ENCODE results near the gene CKAP5.
"Not testable (repeated sequence)": the region's sequence is repeated elsewhere in the genome, so short reads cannot be mapped to it uniquely, and the experiment has no call there.

CKAP5 gene

DNA sequence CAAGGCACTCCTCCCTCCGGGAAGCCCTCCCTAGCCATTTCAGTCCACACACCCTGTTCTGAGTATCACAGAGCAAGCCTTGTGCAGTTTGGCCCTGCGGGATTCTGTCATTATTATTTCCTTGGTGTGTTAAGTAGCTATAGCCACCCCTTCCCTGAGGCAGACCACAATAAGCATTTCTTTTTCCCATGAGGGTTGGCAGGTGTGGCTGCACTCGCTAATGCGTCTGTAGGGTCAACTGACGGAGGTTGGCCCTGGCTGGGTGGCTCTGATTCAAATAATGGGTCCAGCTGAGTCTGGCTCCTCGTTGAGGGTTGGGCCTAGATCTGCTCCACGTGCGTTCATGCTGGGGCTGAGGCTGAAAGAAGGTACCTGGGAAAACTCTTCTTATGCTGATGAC is 122.0 kb downstream of the CKAP5 start:
- no peak for DNase-seq

DNA sequence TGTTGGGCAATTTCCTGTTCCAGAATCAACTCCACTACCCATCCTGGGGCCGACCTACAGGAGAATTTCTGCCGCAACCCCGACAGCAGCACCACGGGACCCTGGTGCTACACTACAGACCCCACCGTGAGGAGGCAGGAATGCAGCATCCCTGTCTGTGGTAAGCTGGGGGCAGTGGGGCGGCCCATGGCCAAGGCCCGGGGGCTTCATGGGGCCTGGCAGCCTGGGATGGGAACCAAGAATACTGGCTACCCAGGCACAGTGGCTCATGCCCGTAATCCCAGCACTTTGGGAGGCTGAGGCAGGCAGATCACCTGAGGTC is 122.8 kb downstream of the CKAP5 start:
- DNase-seq = no peak

DNA sequence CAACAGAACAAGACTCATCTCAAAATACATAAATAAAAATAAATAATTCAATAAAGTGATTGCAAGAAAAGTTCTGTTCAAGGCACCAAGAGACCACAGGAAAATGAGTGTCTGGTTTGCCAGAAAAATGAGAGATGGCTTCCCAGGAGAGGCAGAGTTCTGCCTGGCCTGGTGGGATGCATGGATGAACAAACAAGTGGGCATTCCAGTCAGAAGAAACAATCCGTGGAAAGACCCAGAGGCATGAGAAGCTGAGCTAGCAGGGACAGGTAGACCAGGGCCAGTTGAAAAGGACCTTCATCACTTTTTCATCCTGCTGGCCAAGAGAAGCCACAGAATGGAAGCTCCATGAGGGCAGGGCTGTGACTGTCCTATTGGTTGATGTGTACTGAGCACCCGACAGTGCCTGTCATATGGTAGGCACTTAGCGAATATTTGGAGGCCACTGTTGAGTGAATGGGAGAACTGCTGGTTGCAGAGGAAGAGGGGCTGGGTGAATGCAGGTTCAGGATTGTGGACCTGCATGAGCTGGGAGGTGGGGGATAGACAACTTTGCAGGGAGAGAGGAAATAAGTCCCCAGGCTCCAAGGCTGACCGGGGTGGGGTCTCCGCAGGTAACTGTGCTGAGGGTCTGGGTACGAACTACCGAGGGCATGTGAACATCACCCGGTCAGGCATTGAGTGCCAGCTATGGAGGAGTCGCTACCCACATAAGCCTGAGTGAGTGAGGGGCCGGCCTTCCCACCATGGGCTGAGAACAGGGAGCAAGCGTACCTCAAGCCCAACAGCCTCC is 123.3 kb downstream of the CKAP5 start:
- no peak for DNase-seq

GRCh38 chr11:46721286-46721685 is 124.8 kb downstream of the CKAP5 start:
- no peak for DNase-seq

GRCh38 chr11:46719543-46720218 is 126.4 kb downstream of the CKAP5 start:
- DNase-seq = no peak

DNA sequence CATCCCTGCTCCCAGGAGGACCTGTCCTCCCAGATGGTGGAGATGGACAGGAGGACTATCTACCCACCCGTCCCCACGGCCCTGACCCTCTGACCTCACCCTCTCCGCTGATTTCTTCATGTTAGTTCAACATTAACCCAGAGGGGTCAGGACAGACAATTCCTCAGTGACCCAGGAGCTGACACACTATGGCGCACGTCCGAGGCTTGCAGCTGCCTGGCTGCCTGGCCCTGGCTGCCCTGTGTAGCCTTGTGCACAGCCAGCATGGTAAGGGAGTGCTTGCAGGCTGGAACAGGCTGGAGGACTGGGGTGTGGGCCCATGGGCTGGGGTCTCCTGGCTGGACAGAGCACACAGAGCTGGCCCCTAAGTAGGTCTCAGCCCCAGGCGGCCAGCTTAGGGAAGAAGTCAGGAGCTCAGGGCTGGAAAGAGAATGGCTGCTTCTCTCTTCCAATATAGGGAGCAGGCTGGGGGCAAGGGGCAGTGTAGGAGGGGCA is 127.0 kb downstream of the CKAP5 start, which contains the start of gene F2:
Gene F2 (plus strand): TSS at position 166 of the 495 bp plus-strand sequence. CDS start 23 bp downstream, at position 189.
- no peak for DNase-seq

- no peak for DNase-seq
Observed at GRCh38 chr11:46718155-46719019, 127.7 kb downstream of the CKAP5 start.

DNA sequence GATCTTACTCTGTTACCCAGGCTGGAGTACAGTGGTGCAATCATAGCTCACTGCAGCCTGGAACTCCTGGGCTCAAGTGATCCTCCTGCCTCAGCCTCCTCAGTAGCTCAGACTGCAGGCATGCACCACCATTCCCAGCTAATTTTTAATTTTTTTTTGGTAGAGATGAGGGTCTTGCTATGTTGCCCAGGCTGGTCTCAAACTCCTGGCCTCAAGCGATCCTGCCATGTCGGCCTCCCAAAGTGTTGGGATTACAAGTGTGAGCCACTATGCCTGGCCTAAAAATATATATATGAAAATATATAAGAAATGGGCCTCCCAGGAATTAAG is 128.3 kb downstream of the CKAP5 start:
- DNase-seq = not testable (repeated sequence)

- DNase-seq = no peak
Observed at GRCh38 chr11:46712874-46713576, 133.1 kb downstream of the CKAP5 start.

- DNase-seq = no peak
Observed at GRCh38 chr11:46711303-46711702, 134.8 kb downstream of the CKAP5 start.

DNA sequence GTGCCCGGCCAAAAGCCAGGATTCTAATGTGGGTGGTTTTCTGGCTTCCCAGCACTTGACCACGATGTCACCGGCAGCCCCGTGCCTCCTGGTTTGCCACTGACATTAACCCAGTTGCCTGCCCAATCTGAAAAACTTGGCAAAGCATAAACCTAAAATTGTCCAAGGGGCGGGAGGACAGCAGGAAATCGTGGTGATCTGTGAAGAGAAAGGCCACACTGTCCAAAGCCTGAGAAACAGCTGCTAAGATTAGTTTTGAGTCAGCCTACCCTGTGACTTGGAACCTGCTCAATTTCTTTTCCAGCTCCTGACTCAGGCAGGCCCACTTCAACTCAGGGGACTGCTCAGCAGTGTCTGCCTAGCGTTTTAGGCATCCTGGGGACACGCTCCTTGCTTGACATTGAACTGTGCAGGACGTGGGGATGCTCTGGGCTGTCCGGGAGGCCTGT is 135.2 kb downstream of the CKAP5 start:
- DNase-seq = peak; percentile 12

DNA sequence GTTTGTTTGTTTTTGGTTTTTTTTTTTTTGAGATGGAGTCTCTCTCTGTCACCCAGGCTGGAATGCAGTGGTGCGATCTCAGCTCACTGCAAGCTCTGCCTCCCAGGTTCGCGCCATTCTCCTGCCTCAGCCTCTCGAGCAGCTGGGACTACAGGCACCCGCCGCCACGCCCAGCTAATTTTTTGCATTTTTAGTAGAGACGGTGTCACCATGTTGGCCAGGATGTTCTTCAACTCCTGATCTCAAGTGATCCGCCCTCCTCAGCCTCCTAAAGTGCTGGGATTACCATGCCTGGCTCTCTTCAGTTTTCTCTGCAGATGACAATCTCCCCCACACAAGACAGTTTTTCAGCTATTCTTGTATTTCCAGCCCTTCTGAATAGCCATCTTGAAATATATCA is 136.7 kb downstream of the CKAP5 start:
- DNase-seq = not testable (repeated sequence)

- DNase-seq = no peak
Observed at GRCh38 chr11:46706886-46707285, 139.2 kb downstream of the CKAP5 start.

DNA sequence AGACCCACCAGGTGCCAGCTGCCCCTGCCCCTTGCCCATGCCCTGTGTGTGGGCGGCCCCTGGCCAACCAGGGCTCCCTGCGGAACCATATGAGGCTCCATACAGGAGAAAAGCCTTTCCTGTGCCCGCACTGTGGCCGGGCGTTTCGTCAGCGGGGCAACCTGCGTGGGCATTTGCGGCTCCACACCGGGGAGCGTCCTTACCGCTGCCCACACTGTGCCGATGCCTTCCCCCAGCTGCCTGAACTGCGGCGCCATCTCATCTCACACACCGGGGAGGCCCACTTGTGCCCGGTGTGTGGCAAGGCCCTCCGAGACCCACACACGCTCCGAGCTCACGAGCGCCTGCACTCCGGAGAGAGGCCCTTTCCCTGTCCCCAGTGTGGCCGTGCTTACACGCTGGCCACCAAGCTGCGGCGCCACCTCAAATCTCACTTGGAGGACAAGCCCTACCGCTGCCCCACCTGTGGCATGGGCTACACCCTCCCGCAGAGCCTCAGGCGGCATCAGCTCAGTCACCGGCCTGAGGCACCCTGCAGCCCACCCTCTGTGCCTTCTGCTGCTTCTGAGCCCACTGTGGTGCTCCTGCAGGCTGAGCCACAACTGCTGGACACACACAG is 140.9 kb downstream of the CKAP5 start:
- DNase-seq = no peak

GRCh38 chr11:46701078-46701654 is 144.9 kb downstream of the CKAP5 start:
- DNase-seq = no peak

DNA sequence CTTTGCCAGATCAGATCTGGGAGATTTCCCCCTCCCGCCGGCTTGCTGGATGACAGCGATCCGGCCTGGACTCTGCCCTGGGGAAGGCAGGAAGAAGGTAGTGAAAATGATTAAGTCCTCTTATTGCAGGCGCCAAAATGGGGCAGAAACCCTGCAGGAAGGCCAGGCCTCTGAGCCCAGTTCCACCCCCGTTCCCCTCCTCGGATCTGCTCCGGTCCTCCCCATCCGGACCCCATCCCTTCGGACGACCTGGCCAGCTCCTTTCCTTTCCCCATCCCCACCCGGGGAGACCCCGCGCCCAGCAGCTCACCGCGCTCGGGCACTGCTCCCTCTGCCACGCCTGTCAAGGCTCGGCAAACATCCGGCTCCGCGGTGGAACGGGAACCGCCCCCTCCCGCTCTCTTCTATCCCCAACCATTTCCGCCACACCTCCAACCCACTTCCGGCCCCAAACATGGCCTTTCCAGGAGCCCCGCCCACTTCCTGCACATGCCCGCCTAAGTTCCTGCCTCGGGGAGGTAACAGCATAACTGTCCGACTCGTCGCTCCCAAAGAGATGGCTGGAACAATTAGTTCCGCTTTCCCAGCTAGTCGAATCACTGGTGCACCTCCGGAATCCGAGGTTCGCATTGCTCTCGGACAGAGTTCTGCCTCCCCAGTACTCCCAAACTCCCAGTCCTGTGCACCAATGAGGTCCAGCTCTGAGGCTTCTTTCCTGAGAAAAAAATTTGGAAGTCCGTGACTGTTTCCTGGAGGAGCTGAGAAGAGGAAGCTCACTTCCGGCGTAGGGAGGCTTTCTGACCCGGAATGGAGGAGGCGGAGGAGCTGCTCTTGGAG is 145.6 kb downstream of the CKAP5 start, which contains the start of the genes ARHGAP1 and ZNF408:
Gene ARHGAP1 (minus strand): TSS at position 379 of the 837 bp plus-strand sequence. CDS start 4,512 bp downstream, outside the sequence.
Gene ZNF408 (plus strand): TSS at position 791 of the 837 bp plus-strand sequence. CDS start 17 bp downstream, at position 808.
- DNase-seq = peak; percentile 92

DNA sequence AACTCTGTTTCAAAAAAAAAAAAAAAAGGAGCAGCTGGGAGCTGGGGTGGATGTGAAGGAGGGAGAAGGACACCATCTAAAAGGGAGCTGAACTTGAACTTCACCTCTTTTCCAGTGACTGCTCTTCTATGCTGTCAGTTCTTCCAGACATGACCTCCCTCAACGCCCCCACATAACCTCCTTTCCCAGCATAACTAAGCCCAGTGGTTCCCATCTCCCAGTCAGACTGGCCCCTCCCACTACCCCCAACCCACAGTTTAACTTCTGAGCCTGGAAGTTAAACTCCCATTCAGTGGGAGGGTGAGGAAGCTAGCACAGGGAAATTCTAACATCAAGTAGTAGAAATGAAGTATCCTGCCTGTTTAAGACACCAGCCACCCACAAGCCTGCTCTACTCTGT is 147.5 kb downstream of the CKAP5 start:
- DNase-seq = no peak

DNA sequence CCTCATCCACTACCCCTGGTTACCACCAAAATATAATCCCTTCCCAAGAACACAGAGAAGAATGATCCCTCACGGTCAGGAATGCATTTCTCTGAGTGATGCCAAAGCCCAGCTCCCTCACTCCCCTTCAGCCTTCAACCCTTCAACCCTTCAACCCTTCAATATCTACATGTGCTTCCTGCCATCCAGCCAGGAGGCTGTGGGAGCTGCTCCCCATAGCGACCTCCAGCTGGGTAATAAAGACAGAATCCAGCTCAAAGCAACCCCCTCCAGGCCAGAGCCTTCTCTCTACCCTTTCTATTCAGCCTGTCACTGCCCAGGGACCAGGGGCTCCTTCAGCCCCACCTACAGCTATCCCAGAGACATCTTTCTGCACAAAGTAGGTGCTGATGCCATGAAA is 148.4 kb downstream of the CKAP5 start:
- DNase-seq = no peak

GRCh38 chr11:46697303-46697702 is 148.8 kb downstream of the CKAP5 start:
- no peak for DNase-seq

DNA sequence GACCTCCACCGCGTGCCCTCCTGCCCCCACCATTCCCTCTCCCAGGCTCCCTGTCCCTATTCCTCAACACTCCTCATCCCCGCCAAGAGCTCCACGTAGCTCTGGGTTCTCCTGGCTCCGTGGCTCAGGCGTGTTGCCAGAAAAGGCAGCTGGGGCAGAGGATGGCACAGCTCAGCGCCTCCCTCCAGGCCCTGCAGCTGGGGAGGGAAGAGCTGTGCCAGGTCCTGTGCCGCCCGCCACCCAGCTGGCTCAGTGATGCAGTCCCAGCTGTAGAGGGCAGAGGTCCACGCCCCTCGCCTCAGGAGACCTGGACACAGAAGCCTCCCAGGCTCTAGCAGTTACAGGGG is 149.9 kb downstream of the CKAP5 start:
- DNase-seq = no peak

Measured in T1000 (cell line).